ENCODE measurements around the gene DCTN2.

Gene DCTN2

GRCh38 chr12:57549909-57550640 lies 3.1 kb upstream of the DCTN2 start, which contains the start of gene KIF5A:
TSS of gene KIF5A (plus strand) at chr12:57550044. CDS start at chr12:57550272, 228 bp downstream.
- DNase-seq (ENCODE audit: low read depth), result no peak

DNA sequence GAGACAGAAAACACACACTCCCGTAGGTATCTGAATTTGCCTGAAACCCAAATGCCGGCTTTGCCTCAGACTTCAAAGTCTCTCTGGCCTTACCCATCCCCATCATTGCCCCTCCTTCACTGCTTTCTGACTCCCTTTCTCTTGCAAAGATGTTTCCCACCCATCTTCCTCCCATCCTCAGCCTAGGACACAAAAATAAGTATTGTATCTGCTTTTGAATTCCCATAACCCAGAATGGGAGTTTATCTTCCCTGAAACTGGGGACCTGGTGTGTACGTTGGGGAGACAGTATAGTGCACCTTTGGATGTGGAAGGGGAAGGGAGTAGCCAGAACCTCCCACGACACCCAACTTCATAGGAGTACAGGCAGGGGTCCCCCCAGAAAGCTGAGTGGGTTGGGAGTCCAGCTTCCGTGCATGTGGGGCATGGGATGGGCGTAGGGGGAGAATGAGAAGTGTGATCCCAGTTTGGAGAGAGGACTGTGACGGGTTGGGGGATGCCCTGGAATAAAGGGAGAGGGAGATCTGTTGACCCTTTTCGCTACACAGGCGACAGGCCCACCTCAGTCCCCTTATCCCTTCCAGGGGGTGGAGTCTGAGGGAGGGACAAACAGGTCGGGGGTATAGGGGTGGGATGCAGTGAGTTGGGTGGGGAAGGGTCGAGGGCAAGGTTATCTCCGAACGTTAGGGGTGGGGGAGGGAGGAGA lies 2.4 kb upstream of the DCTN2 start:
- DNase-seq (ENCODE audit: low read depth), result no peak

DNA sequence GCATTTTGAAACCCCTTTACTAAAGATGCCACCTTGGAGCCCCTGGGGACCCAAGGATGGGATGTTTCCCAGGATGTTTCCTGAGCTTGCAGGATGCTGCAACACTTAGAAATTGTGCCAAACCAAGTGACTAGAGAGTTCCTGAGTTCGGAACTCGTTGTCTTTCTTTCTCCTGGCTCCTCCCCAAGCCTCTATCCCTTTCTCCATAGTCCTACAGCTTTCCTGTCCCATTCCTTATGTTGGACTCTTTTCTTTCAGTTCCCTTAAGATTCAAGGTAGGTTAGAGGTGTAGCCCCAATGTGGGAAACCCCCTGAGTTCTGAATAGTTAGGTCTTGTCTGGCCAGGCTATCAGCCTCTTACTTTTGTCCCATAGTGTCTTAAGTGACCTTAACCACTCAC lies 1.5 kb upstream of the DCTN2 start:
- no peak for DNase-seq (ENCODE audit: low read depth)

DNA sequence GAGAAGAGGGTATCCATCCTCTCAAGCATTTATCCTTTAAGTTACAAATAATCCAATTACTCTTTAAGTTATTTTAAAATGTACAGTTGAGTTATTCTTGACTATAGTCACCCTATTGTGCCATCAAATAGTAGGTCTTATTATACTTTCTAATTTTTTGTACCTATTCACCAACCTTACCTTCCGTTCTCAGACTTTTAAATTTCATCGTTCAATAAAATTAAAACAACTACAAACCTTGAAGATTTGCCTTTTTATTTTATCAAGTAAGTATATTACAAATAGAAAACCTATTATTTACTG lies 972 bp upstream of the DCTN2 start:
- no peak for DNase-seq (ENCODE audit: low read depth)

DNA sequence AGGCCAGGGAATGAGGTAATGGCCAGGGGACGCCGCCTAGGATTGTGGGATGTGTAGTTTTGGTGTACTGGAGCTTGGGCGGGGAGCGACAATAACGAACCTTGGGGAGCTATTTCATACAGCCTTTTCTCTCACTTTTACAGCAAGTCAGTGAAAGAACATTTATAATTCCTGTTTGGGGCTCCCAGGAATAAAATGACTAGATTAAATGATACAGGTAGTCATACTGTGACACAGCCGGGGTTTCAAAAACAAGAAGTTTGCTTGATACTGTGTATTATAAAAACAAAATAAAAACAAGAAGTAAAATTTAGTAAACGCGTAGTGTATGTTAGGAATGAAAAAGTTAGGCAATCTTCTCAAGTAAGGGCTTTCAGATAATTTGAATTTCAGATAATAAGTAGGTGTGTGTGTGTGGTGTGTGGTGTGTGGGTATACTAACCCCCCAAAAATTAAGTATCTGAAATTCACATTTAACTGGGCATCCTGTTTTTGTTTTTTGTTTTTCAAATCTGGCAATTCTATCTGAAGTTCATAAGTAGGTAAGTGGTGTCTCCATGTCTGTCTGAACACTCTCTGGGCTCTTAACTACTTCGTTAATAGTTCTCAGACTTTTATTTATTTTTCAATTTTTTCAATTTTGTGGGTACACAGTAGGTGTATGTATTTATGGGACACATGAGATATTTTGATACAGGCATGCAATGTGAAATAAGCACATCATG lies 458 bp upstream of the DCTN2 start:
- DNase-seq (ENCODE audit: low read depth), result no peak

GRCh38 chr12:57545809-57546437 lies 1.1 kb downstream of the DCTN2 start:
- no peak for DNase-seq (ENCODE audit: low read depth)

DNA sequence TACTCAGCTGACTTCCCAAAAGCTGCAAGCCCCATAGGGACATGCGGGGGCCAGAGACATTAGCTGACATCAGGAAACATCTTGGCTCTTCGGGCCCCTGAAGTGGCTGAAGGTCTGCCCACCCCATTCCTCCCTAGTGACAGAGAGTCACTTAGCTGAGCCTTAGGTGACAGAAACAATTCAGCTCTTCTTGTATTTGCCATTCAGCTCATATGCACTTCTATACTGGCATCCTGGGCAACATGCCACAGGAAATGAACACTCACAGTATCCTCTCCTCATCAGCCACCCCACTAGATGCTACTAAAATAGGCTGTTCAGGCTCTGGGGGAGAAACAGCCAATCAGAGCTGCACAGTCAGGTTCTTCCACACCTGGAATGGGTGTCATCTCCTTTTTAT lies 3.4 kb downstream of the DCTN2 start:
- no peak for DNase-seq (ENCODE audit: low read depth)

- no peak for DNase-seq (ENCODE audit: low read depth)
Measured at GRCh38 chr12:57541717-57542116, 5.3 kb downstream of the DCTN2 start.

GRCh38 chr12:57541001-57541400 lies 6.0 kb downstream of the DCTN2 start:
- no peak for DNase-seq (ENCODE audit: low read depth)

GRCh38 chr12:57539134-57539768 lies 7.7 kb downstream of the DCTN2 start:
- DNase-seq (ENCODE audit: low read depth), result no peak

DNA sequence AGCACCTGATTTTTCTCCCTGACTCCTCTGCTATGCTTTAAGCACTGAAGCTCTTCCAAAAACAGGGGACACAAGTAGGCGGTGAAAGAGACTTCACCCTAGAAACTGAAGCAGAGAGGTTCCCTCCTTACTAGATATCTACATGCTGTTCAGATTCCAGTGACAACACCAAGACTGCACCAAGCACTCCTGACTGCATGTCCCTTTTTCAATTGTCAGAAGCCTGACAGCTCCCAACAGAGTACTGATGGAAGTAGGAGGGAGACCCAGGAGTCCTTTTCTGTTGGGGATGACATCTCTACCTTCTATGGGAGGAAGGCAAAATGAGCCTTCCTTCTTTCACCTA lies 10.4 kb downstream of the DCTN2 start:
- DNase-seq (ENCODE audit: low read depth), result no peak

GRCh38 chr12:57535764-57536596 lies 11.0 kb downstream of the DCTN2 start:
- DNase-seq (ENCODE audit: low read depth), result no peak

DNA sequence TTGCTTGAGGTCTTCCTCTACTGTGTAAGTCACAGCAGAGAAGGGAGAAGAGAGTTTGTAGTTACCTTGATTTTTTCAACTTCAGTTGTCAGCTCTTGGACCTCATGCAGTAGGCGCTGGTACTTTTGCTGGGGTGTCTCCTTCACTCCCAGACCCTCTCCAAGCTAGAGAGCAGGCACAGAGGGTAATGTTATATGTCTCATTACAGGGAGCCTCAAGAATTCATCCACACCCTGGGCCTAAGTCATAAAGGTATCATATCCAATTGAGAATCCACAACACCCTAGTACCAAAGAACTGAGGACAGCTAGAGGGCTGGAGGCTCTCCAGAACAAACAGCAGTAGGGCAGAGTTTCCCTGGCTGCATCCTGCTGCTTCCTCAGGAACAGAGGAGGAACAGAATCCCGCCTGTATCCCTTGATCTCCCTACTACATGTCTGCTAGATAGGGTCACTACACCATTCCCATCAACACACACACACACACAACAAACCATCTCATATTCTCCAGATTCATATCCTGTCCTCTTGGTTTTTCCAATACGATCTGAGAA lies 11.9 kb downstream of the DCTN2 start:
- DNase-seq (ENCODE audit: low read depth), result no peak

GRCh38 chr12:57534250-57534649 lies 12.7 kb downstream of the DCTN2 start:
- no peak for DNase-seq (ENCODE audit: low read depth)

DNA sequence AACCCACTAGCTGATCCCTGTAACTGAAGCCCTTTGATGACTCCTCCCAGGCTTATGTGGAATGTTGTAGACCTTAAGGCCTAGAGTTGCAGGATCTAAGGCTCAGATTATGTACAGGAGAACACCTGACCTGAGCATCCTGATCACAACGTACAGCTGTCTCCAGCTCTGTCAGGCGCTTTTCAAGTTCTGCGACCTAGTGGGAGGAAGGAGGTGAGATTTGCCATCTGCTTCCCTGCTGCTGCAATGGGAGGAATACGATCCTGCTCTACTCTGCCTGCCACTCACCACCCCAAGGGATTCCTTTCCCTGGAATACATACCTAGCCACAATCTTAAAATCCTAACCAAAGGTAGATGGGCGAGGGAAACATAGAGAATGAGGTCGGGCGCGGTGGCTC lies 13.9 kb downstream of the DCTN2 start:
- DNase-seq (ENCODE audit: low read depth), result no peak

DNA sequence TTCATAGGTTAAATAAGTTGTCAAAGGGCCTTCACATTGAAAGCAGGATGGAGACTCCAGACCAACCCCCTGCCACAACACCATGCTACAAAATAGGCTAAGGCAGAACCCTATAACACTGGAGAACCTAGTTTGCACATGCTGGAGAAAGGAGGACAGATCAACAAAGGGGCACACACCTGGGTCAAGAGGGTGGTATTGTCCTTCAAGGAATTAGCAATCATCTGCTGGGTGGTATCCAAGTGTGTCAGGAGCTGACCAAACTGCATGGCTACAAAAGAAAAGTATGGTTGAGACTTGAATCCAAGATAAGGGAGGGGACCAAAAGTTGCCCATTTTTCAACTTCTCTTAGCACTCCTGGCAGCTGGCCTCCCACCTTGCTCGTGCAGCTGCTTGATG lies 15.2 kb downstream of the DCTN2 start:
- DNase-seq (ENCODE audit: low read depth), result no peak

DNA sequence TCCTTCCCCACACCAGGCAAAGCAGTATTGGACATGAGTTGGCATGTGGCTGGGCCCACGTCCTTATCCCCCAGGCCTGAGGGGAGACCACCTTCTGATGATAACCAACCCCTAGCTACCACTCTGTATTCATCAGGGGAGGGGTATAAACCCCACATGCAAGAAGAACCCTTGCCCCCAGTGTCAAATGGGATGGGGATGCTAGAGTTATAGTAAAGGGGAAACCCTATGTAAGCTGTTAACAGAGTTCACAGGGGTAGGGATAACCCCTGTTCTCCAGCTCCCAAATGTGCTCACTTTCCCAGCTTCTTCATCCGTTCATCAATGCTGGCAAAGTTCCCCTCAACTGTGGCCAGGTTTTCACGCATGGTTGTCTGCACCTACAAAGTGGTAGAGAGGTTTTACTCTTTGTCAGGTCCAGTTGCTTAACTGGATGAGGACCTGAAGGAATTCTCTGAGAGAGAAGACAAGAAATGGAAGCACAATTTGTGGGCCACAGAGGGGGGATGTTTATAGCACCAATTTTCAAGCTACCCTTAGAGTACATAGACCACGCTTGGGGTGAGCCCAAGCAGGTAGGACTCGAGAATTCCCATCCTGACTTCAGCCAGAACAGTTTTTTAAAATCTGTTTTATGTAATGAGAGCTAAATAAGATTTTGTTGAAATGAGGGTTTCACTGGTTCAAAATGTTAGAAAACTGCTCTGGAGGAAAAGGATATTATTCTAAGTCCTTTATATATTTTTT lies 16.4 kb downstream of the DCTN2 start:
- no peak for DNase-seq (ENCODE audit: low read depth)

GRCh38 chr12:57529831-57530230 lies 17.2 kb downstream of the DCTN2 start:
- DNase-seq (ENCODE audit: low read depth), result no peak

GRCh38 chr12:57528831-57529555 lies 18.0 kb downstream of the DCTN2 start:
- no peak for DNase-seq (ENCODE audit: low read depth)

GRCh38 chr12:57528176-57528575 lies 18.8 kb downstream of the DCTN2 start:
- DNase-seq (ENCODE audit: low read depth), result no peak
